H1 (cell line): ENCODE data around the gene TOMM40. TPM values are rescaled to one million over a fixed set of nuclear protein-coding genes. Genes with fewer than 3 reads are reported as not detected.

Source experiments
- ASH2L ChIP-seq: fragments of 200-600, 300-600 bp; sonication (generic); IDR thresholded peaks from one replicate; pipeline ENCODE4 v1.7.1; 2017; ENCODE audit warnings: low read length
- CHD1 ChIP-seq: IDR thresholded peaks from 2 replicates; pipeline ENCODE4 v1.6.1; 2012; ENCODE audit warnings: low read depth, low read length, improper control_type of control experiment
- MAX ChIP-seq: IDR thresholded peaks from 2 replicates; pipeline ENCODE4 v1.6.1; 2012; ENCODE audit warnings: inconsistent platforms
- RAD21 ChIP-seq, 2 experiments: IDR thresholded peaks in 1 of 2; conservative IDR thresholded peaks in 1 of 2; 2 replicates each; pipeline ENCODE4 v1.6.1; 2011; ENCODE audit warnings: low read depth in 2 of 2, low read length in 2 of 2, improper control_type of control experiment in 1 of 2, inconsistent platforms in 1 of 2, mild to moderate bottlenecking in 1 of 2, moderate library complexity in 1 of 2
- SP2 ChIP-seq: IDR thresholded peaks from 2 replicates; pipeline ENCODE4 v1.6.1; 2012; ENCODE audit warnings: mild to moderate bottlenecking, low read length, inconsistent platforms
- TEAD4 ChIP-seq: IDR thresholded peaks from 2 replicates; pipeline ENCODE4 v1.6.1; 2012; ENCODE audit warnings: low read depth, low read length, inconsistent platforms, mixed read lengths
- polyA plus RNA-seq, 7 experiments: library from polyadenylated mRNA; depleted of rRNA in 3 of 7; stranded (reverse) in 5 of 7; unstranded in 2 of 7; fragments of >200 nt in 5 of 7; fragments of 200-250 nt in 2 of 7; gene quantifications; 1 replicate in 5 of 7; 2 replicates in 1 of 7; 4 replicates in 1 of 7; pipeline versions ENCODE4 v1.2.1 to v1.2.3, GENCODE V29; 2011 to 2013; ENCODE audit warnings: missing spikeins in 2 of 7, mixed read lengths in 2 of 7
- total RNA-seq: library from RNA; stranded (reverse); fragmentation: NEBNext Ultra II Directional; extraction: Animal tissue kit (Norgen Biotek cat#: 25700); gene quantifications from 2 replicates; pipeline ENCODE4 v1.2.1, GENCODE V29; 2021

Gene TOMM40
- total and polyA plus RNA-seq, 2 of the 8 experiments (the other 6 are each of a cell fraction or from before 2014, with no cell fraction given): 154 to 179 TPM

- no peak for TF ChIP-seq MAX
- TF ChIP-seq RAD21 (IDR thresholded peaks at IDR 0.05 in 1 of 2, conservative IDR thresholded peaks at IDR 0.05 in 1 of 2; ENCODE audit: low read depth in 2 of 2, low read length in 2 of 2): no peak
- no peak for TF ChIP-seq CHD1
- TF ChIP-seq ASH2L: no peak
- TF ChIP-seq SP2: no peak
- TF ChIP-seq TEAD4: no peak
These were observed 3.0 kb downstream of the TOMM40 start (continued) for GRCh38 chr19:44894052-44894400.
